22Rv1 (cell line): Measurements from ENCODE around the gene RARA.

Source experiments
- CTCF ChIP-seq: fragments of 450-650 bp; IDR thresholded peaks from 2 replicates; pipeline ENCODE4 v1.5.1; 2017; ENCODE audit warnings: mild to moderate bottlenecking
- ZFX ChIP-seq: fragments of 450-650 bp; IDR thresholded peaks from 2 replicates; pipeline ENCODE4 v1.6.1; 2017; ENCODE audit warnings: antibody characterized with exemption, borderline replicate concordance

DNA sequence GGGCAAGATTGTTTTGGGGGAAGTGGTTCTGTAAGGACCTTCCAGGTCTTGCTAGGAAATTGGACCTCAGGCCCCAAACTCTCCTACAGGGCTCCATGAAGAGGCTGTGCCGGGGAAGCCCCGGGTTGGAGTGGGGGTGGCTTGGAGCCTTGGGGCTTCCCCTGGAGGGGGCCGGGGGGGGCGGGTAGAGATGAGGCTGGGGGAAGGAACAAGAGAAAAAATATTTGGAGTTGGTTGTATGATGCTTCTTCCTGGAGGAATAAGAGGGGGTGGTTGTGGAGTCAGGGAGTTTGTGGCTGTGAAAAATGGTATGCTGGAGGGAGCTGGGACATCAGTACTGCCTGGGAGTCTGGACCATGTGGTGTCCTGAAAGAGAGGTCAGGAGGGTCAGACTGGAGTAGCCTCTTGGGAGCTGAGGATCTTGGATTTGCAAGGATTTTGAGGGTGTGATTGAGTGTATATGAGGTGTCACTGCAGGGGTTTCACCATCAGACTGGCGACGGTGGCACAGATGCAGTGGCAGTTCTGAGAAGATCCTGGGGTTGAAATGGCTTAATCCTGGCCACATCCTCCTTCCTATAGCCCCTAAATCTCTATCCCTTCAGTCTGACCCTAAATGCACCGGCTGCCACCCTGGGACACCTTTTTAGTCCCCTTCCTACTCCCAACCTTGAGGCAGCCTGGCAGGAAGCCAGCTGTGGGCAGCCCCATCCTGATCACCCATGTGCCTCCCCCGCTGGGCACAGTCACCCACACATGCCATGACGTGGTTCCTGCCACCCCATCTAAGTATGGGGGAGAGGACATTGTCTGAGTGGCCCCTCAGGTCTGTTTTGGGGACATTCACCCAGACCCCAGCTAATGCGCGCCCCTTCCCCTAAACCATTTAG is 10.9 kb downstream of the RARA start:
- TF ChIP-seq CTCF = no peak
- no peak for TF ChIP-seq ZFX
